ENCODE results near the gene SSH2. TPM values are rescaled to one million over a fixed set of nuclear protein-coding genes. Genes with fewer than 3 reads are reported as not detected.

SSH2 gene
- total and polyA plus RNA-seq, 9 of the 15 experiments (the other 6 are each of a cell fraction or from before 2014, with no cell fraction given), result 3.9 to 16.1 (median 10.2) TPM

DNA sequence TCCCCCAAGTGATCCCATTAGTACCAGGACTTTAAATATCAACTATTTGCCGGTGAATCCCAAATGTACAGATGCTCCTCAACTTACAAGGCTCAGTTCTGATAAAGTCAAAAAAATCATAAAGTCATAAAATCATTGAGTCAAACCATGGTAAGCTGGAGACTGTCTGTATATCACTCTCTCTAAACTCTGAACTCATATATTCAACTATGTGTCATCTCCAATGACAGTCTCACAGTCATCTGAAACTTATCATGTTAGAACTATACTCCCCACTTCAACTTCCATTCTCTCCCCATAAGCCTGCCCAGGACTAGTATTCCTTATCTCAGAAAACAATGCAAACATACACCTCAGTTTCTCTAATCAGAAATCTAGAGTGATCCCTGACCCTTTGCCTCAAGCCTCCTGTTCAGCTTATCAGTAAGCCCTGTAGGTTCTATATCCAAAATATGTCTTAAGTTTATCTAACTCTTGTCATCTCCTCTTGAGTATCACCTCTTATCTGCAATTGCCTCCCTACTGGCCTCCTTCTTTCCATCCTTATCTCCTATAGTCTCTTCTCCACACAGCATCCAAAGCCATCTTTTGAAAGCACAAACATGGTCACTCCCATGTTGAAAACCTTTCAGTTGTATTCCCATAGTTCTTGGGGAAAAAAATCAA lies 55.0 kb downstream of the SSH2 start (continued):
- no peak for TF ChIP-seq ZBTB9 (CRISPR knock-in tag; IDR thresholded peaks at IDR 0.05)
- TF ChIP-seq SMARCA4 (IDR thresholded peaks at IDR 0.05), result peak; percentile 48; the same call in 1 of the 2 replicates
- TF ChIP-seq VEZF1 (CRISPR knock-in tag; IDR thresholded peaks at IDR 0.05), result peak; percentile 11; the same call in 1 of the 2 replicates
- TF ChIP-seq, protein P1, sequence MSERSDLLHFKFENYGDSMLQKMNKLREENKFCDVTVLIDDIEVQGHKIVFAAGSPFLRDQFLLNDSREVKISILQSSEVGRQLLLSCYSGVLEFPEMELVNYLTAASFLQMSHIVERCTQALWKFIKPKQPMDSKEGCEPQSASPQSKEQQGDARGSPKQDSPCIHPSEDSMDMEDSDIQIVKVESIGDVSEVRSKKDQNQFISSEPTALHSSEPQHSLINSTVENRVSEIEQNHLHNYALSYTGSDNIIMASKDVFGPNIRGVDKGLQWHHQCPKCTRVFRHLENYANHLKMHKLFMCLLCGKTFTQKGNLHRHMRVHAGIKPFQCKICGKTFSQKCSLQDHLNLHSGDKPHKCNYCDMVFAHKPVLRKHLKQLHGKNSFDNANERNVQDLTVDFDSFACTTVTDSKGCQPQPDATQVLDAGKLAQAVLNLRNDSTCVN (CRISPR knock-in tag; IDR thresholded peaks at IDR 0.05), result no peak
- TF ChIP-seq ZNF184 (CRISPR knock-in tag; IDR thresholded peaks at IDR 0.05), result no peak
- no peak for TF ChIP-seq HDGF (IDR thresholded peaks at IDR 0.05)
- TF ChIP-seq, protein P2, sequence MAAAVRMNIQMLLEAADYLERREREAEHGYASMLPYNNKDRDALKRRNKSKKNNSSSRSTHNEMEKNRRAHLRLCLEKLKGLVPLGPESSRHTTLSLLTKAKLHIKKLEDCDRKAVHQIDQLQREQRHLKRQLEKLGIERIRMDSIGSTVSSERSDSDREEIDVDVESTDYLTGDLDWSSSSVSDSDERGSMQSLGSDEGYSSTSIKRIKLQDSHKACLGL (CRISPR knock-in tag; IDR thresholded peaks at IDR 0.05; ENCODE audit: borderline replicate concordance, poor library complexity, severe bottlenecking), result no peak
- no peak for TF ChIP-seq ZNF197 (CRISPR knock-in tag; IDR thresholded peaks at IDR 0.05; ENCODE audit: low read depth)
- no peak for TF ChIP-seq YY1 (IDR thresholded peaks at IDR 0.05; ENCODE audit: borderline replicate concordance in 1 of 3, control insufficient read depth in 1 of 3, extremely low read depth in 1 of 3, insufficient read depth in 3 of 3, insufficient read length in 1 of 3, insufficient replicate concordance in 2 of 3, low read depth in 1 of 3, low read length in 2 of 3)
- peak in 1 of 2 experiments; percentile 70; a peak in 1 of 4 replicates for TF ChIP-seq RCOR1 (IDR thresholded peaks at IDR 0.05; ENCODE audit: borderline replicate concordance in 1 of 2, low read depth in 2 of 2, low read length in 2 of 2)
- TF ChIP-seq, protein P3, sequence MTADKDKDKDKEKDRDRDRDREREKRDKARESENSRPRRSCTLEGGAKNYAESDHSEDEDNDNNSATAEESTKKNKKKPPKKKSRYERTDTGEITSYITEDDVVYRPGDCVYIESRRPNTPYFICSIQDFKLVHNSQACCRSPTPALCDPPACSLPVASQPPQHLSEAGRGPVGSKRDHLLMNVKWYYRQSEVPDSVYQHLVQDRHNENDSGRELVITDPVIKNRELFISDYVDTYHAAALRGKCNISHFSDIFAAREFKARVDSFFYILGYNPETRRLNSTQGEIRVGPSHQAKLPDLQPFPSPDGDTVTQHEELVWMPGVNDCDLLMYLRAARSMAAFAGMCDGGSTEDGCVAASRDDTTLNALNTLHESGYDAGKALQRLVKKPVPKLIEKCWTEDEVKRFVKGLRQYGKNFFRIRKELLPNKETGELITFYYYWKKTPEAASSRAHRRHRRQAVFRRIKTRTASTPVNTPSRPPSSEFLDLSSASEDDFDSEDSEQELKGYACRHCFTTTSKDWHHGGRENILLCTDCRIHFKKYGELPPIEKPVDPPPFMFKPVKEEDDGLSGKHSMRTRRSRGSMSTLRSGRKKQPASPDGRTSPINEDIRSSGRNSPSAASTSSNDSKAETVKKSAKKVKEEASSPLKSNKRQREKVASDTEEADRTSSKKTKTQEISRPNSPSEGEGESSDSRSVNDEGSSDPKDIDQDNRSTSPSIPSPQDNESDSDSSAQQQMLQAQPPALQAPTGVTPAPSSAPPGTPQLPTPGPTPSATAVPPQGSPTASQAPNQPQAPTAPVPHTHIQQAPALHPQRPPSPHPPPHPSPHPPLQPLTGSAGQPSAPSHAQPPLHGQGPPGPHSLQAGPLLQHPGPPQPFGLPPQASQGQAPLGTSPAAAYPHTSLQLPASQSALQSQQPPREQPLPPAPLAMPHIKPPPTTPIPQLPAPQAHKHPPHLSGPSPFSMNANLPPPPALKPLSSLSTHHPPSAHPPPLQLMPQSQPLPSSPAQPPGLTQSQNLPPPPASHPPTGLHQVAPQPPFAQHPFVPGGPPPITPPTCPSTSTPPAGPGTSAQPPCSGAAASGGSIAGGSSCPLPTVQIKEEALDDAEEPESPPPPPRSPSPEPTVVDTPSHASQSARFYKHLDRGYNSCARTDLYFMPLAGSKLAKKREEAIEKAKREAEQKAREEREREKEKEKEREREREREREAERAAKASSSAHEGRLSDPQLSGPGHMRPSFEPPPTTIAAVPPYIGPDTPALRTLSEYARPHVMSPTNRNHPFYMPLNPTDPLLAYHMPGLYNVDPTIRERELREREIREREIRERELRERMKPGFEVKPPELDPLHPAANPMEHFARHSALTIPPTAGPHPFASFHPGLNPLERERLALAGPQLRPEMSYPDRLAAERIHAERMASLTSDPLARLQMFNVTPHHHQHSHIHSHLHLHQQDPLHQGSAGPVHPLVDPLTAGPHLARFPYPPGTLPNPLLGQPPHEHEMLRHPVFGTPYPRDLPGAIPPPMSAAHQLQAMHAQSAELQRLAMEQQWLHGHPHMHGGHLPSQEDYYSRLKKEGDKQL (CRISPR knock-in tag; IDR thresholded peaks at IDR 0.05; ENCODE audit: borderline replicate concordance), result no peak
- TF ChIP-seq GTF2B (IDR thresholded peaks at IDR 0.05; ENCODE audit: extremely low read depth, insufficient read length), result no peak
